WTC11 (cell line): ENCODE data around the gene LIMCH1. TPM values are rescaled to one million over a fixed set of nuclear protein-coding genes. Genes with fewer than 3 reads are reported as not detected.

Experiments used
- ATAC-seq: fragments of 200-7000 bp; cut with Tn5 transposase; 2 replicates; pipeline ENCODE4 v1.10.0; 2021; ENCODE audit warnings: mild to moderate bottlenecking, moderate library complexity
- CTCF ChIA-PET: fragments of 300-600 bp; sonication (Branson Sonifier 250); formaldehyde crosslinking; loops from one replicate; lab custom pipeline; 2021; ENCODE audit warnings: antibody characterized with exemption; lab: Charles Lee
- POLR2A ChIA-PET: fragments of 350-600 bp; sonication (Branson Sonifier 250); formaldehyde crosslinking; loops from one replicate; lab custom pipeline; 2021; ENCODE audit warnings: antibody characterized with exemption; lab: Charles Lee
- DNase-seq: peaks from one replicate; pipeline ENCODE4 v3.0.0; 2021; ENCODE audit warnings: low spot score
- H3K27ac Mint-ChIP-seq: 2 replicates; pipeline ENCODE4 v1.8.0; 2021; ENCODE audit warnings: mixed read lengths
- H3K27me3 Mint-ChIP-seq: 2 replicates; pipeline ENCODE4 v1.8.0; 2021; ENCODE audit warnings: low read depth, mild to moderate bottlenecking, moderate library complexity, mixed read lengths
- H3K36me3 Mint-ChIP-seq: 2 replicates; pipeline ENCODE4 v1.8.0; 2021; ENCODE audit warnings: mixed read lengths
- H3K4me1 Mint-ChIP-seq: 2 replicates; pipeline ENCODE4 v1.8.0; 2022; ENCODE audit warnings: mixed read lengths
- H3K4me3 Mint-ChIP-seq: 2 replicates; pipeline ENCODE4 v1.8.0; 2021; ENCODE audit warnings: mild to moderate bottlenecking, moderate library complexity, mixed read lengths
- H3K9me3 Mint-ChIP-seq: 2 replicates; pipeline ENCODE4 v1.8.0; 2021; ENCODE audit warnings: mixed read lengths
- ETV6 ChIP-seq: sonication (generic); formaldehyde crosslinking; IDR thresholded peaks from 2 replicates; pipeline ENCODE4 v1.8.1; 2022; ENCODE audit warnings: mild to moderate bottlenecking, missing genetic modification reagents
- FOXK1 ChIP-seq: sonication (generic); formaldehyde crosslinking; IDR thresholded peaks from 2 replicates; pipeline ENCODE4 v1.8.0; 2022; ENCODE audit warnings: mild to moderate bottlenecking, moderate library complexity, missing genetic modification reagents
- FOXP1 ChIP-seq: sonication (generic); formaldehyde crosslinking; IDR thresholded peaks from 2 replicates; pipeline ENCODE4 v1.8.0; 2022; ENCODE audit warnings: missing genetic modification reagents, mild to moderate bottlenecking, moderate library complexity, borderline replicate concordance
- GABPB1 ChIP-seq: sonication (generic); formaldehyde crosslinking; IDR thresholded peaks from 2 replicates; pipeline ENCODE4 v1.8.1; 2023; ENCODE audit warnings: mild to moderate bottlenecking, missing genetic modification reagents
- GTF2I ChIP-seq: fragments of 250-450 bp; sonication (Bioruptor Pico); conservative IDR thresholded peaks from 2 replicates; pipeline ENCODE4 v1.4.0; 2021; ENCODE audit warnings: mild to moderate bottlenecking
- IRF2 ChIP-seq: sonication (generic); formaldehyde crosslinking; IDR thresholded peaks from 2 replicates; pipeline ENCODE4 v1.8.0; 2022; ENCODE audit warnings: low read depth, missing genetic modification reagents, borderline replicate concordance
- JAZF1 ChIP-seq: fragments of 250-450 bp; sonication (Bioruptor Pico); IDR thresholded peaks from 2 replicates; pipeline ENCODE4 v1.9.0; 2021; ENCODE audit warnings: moderate library complexity, mild to moderate bottlenecking, inconsistent platforms
- PRRX2 ChIP-seq: fragments of 250-450 bp; sonication (Bioruptor Pico); IDR thresholded peaks from 2 replicates; pipeline ENCODE4 v1.8.0; 2021; ENCODE audit warnings: mild to moderate bottlenecking
- RORB ChIP-seq: fragments of 250-450 bp; sonication (Bioruptor Pico); IDR thresholded peaks from 2 replicates; pipeline ENCODE4 v1.9.0; 2021; ENCODE audit warnings: mild to moderate bottlenecking
- SMAD4 ChIP-seq: sonication (generic); formaldehyde crosslinking; IDR thresholded peaks from 2 replicates; pipeline ENCODE4 v1.8.0; 2022; ENCODE audit warnings: mild to moderate bottlenecking, missing genetic modification reagents
- SOX15 ChIP-seq: fragments of 250-450 bp; sonication (Bioruptor Pico); IDR thresholded peaks from 2 replicates; pipeline ENCODE4 v1.9.0; 2021; ENCODE audit warnings: mild to moderate bottlenecking
- ZNF121 ChIP-seq: sonication (generic); formaldehyde crosslinking; IDR thresholded peaks from 2 replicates; pipeline ENCODE4 v1.8.0; 2023; ENCODE audit warnings: missing genetic modification reagents
- ZNF232 ChIP-seq: sonication (generic); formaldehyde crosslinking; IDR thresholded peaks from 2 replicates; pipeline ENCODE4 v1.8.0; 2022; ENCODE audit warnings: mild to moderate bottlenecking, missing genetic modification reagents
- total RNA-seq: library from RNA; stranded (reverse); gene quantifications from 3 replicates; pipeline ENCODE4 v1.2.3, GENCODE V29; 2021
- TF ChIP-seq, protein P1 (sequence below): sonication (generic); formaldehyde crosslinking; IDR thresholded peaks from 2 replicates; pipeline ENCODE4 v1.8.1; 2023; ENCODE audit warnings: mild to moderate bottlenecking, missing genetic modification reagents, borderline replicate concordance
- TF ChIP-seq, protein P2 (sequence below): sonication (generic); formaldehyde crosslinking; conservative IDR thresholded peaks from 2 replicates; pipeline ENCODE4 v1.8.1; 2023; ENCODE audit warnings: mild to moderate bottlenecking, low read depth, missing genetic modification reagents, moderate library complexity
- TF ChIP-seq, protein P3 (sequence below): fragments of 250-450 bp; sonication (Bioruptor Pico); IDR thresholded peaks from 2 replicates; pipeline ENCODE4 v1.9.0; 2021; ENCODE audit warnings: mild to moderate bottlenecking
- TF ChIP-seq, protein P4 (sequence below): fragments of 250-450 bp; sonication (Bioruptor Pico); IDR thresholded peaks from 2 replicates; pipeline ENCODE4 v1.9.0; 2021; ENCODE audit warnings: mild to moderate bottlenecking, borderline replicate concordance

LIMCH1 gene
- total RNA-seq, 1 experiment from 2014 or later: 0.92 TPM

DNA sequence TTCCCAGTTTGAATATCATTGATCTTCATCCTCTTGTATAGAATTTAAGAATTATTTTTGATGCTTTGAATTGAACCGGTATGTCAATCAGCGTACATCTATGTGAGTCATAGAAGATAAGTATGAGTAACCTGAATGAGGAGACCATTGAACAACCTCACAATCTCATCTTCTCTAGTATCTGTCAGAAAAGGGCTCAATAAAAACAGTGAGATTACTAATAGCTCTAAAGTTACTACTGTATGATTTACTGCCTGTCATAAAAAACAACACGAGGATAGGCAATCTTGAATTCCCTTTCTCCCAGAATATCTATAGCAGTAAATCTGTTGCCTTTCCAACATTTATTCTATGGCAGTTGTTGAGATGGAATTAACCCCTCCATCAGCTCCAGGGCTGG lies 174.5 kb downstream of the LIMCH1 start:
- TF ChIP-seq SMAD4: no peak
- CTCF ChIA-PET: interaction anchor here (1.3 kb wide), 1 partner anchor 51 kb away, joined by 3 read pairs; no protein-coding TSS in a partner anchor
- Mint-ChIP-seq H3K9me3 (peaks cover 8% of the 10 kb centered on the region), H3K27me3 (peaks cover 11% of the 10 kb centered on the region; the same call in 1 of the 2 replicates), H3K4me3 (no peak overlapping the region), H3K4me1 (no peaks in the 10 kb centered on the region), H3K27ac (no peak overlapping the region), H3K36me3 (no peaks in the 10 kb centered on the region)
- DNase-seq (no peak), ATAC-seq (no peak)
- POLR2A ChIA-PET: interaction anchor here (0.6 kb wide), 1 partner anchor 126 kb away, joined by 4 read pairs; no protein-coding TSS in a partner anchor

DNA sequence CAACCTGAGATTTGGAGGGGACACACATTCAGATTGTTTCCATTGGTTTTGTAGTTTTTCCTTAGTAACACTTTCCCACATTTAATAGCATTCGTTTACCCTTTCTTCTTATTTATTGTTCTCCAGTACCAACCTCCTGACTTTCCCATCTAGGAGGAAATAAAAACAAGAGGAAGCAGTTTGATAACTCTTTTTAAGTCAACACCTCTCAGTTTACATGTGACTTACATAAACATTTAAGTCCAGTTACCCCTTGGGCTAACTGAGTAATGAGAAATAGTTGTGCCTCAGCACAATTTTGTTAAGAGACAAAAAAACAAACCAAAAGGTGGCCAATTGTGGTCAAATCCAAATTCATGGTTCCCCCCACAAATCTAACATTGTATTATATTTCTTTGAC lies 175.8 kb downstream of the LIMCH1 start:
- Mint-ChIP-seq H3K27ac (no peak overlapping the region), H3K4me3 (no peak overlapping the region), H3K27me3 (peaks cover 11% of the 10 kb centered on the region), H3K36me3 (no peaks in the 10 kb centered on the region), H3K4me1 (no peaks in the 10 kb centered on the region)
- CTCF ChIA-PET: no interaction called here
- POLR2A ChIA-PET: no interaction called here
- no peak for DNase-seq
- no peak for TF ChIP-seq FOXK1 (CRISPR knock-in tag)
- no peak for TF ChIP-seq RORB (CRISPR knock-in tag)
- no peak for TF ChIP-seq IRF2
- TF ChIP-seq, protein P1, sequence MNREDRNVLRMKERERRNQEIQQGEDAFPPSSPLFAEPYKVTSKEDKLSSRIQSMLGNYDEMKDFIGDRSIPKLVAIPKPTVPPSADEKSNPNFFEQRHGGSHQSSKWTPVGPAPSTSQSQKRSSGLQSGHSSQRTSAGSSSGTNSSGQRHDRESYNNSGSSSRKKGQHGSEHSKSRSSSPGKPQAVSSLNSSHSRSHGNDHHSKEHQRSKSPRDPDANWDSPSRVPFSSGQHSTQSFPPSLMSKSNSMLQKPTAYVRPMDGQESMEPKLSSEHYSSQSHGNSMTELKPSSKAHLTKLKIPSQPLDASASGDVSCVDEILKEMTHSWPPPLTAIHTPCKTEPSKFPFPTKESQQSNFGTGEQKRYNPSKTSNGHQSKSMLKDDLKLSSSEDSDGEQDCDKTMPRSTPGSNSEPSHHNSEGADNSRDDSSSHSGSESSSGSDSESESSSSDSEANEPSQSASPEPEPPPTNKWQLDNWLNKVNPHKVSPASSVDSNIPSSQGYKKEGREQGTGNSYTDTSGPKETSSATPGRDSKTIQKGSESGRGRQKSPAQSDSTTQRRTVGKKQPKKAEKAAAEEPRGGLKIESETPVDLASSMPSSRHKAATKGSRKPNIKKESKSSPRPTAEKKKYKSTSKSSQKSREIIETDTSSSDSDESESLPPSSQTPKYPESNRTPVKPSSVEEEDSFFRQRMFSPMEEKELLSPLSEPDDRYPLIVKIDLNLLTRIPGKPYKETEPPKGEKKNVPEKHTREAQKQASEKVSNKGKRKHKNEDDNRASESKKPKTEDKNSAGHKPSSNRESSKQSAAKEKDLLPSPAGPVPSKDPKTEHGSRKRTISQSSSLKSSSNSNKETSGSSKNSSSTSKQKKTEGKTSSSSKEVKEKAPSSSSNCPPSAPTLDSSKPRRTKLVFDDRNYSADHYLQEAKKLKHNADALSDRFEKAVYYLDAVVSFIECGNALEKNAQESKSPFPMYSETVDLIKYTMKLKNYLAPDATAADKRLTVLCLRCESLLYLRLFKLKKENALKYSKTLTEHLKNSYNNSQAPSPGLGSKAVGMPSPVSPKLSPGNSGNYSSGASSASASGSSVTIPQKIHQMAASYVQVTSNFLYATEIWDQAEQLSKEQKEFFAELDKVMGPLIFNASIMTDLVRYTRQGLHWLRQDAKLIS (CRISPR knock-in tag): no peak
- no peak for TF ChIP-seq ZNF232
- TF ChIP-seq, protein P2, sequence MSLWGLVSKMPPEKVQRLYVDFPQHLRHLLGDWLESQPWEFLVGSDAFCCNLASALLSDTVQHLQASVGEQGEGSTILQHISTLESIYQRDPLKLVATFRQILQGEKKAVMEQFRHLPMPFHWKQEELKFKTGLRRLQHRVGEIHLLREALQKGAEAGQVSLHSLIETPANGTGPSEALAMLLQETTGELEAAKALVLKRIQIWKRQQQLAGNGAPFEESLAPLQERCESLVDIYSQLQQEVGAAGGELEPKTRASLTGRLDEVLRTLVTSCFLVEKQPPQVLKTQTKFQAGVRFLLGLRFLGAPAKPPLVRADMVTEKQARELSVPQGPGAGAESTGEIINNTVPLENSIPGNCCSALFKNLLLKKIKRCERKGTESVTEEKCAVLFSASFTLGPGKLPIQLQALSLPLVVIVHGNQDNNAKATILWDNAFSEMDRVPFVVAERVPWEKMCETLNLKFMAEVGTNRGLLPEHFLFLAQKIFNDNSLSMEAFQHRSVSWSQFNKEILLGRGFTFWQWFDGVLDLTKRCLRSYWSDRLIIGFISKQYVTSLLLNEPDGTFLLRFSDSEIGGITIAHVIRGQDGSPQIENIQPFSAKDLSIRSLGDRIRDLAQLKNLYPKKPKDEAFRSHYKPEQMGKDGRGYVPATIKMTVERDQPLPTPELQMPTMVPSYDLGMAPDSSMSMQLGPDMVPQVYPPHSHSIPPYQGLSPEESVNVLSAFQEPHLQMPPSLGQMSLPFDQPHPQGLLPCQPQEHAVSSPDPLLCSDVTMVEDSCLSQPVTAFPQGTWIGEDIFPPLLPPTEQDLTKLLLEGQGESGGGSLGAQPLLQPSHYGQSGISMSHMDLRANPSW (CRISPR knock-in tag): no peak
- no peak for TF ChIP-seq FOXP1 (CRISPR knock-in tag)
- no peak for TF ChIP-seq GTF2I (CRISPR knock-in tag)
- no peak for TF ChIP-seq ZNF121
- TF ChIP-seq PRRX2: no peak
- TF ChIP-seq ETV6: no peak
- TF ChIP-seq, protein P3, sequence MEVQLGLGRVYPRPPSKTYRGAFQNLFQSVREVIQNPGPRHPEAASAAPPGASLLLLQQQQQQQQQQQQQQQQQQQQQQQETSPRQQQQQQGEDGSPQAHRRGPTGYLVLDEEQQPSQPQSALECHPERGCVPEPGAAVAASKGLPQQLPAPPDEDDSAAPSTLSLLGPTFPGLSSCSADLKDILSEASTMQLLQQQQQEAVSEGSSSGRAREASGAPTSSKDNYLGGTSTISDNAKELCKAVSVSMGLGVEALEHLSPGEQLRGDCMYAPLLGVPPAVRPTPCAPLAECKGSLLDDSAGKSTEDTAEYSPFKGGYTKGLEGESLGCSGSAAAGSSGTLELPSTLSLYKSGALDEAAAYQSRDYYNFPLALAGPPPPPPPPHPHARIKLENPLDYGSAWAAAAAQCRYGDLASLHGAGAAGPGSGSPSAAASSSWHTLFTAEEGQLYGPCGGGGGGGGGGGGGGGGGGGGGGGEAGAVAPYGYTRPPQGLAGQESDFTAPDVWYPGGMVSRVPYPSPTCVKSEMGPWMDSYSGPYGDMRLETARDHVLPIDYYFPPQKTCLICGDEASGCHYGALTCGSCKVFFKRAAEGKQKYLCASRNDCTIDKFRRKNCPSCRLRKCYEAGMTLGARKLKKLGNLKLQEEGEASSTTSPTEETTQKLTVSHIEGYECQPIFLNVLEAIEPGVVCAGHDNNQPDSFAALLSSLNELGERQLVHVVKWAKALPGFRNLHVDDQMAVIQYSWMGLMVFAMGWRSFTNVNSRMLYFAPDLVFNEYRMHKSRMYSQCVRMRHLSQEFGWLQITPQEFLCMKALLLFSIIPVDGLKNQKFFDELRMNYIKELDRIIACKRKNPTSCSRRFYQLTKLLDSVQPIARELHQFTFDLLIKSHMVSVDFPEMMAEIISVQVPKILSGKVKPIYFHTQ: no peak
- no peak for TF ChIP-seq GABPB1 (CRISPR knock-in tag)
- TF ChIP-seq SOX15: no peak
- no peak for TF ChIP-seq JAZF1
- TF ChIP-seq, protein P4, sequence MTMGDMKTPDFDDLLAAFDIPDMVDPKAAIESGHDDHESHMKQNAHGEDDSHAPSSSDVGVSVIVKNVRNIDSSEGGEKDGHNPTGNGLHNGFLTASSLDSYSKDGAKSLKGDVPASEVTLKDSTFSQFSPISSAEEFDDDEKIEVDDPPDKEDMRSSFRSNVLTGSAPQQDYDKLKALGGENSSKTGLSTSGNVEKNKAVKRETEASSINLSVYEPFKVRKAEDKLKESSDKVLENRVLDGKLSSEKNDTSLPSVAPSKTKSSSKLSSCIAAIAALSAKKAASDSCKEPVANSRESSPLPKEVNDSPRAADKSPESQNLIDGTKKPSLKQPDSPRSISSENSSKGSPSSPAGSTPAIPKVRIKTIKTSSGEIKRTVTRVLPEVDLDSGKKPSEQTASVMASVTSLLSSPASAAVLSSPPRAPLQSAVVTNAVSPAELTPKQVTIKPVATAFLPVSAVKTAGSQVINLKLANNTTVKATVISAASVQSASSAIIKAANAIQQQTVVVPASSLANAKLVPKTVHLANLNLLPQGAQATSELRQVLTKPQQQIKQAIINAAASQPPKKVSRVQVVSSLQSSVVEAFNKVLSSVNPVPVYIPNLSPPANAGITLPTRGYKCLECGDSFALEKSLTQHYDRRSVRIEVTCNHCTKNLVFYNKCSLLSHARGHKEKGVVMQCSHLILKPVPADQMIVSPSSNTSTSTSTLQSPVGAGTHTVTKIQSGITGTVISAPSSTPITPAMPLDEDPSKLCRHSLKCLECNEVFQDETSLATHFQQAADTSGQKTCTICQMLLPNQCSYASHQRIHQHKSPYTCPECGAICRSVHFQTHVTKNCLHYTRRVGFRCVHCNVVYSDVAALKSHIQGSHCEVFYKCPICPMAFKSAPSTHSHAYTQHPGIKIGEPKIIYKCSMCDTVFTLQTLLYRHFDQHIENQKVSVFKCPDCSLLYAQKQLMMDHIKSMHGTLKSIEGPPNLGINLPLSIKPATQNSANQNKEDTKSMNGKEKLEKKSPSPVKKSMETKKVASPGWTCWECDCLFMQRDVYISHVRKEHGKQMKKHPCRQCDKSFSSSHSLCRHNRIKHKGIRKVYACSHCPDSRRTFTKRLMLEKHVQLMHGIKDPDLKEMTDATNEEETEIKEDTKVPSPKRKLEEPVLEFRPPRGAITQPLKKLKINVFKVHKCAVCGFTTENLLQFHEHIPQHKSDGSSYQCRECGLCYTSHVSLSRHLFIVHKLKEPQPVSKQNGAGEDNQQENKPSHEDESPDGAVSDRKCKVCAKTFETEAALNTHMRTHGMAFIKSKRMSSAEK (CRISPR knock-in tag): no peak
- TF ChIP-seq, all 79 proteins: peak for 0
- H3K9me3 Mint-ChIP-seq: peaks cover 8% of the 10 kb centered on the region
- ATAC-seq: no peak
